ENCODE data around the gene MYZAP. TPM values are rescaled to one million over a fixed set of nuclear protein-coding genes. Genes with fewer than 3 reads are reported as not detected.

Gene MYZAP
- total and polyA plus RNA-seq, 2 of the 4 experiments (the other 2 are of a cell fraction) = not detected

- H3K27me3 ChIP-seq (ENCODE audit: control insufficient read depth, insufficient read depth, low read length) = peaks cover 10% of the 10 kb centered on the region
- in situ Hi-C loops (cut with MboI; ENCODE audit: low sequenced_read_pairs) (no loop called here), intact Hi-C loops (cut with micrococcal nuclease) (no loop called here), dilution Hi-C loops (cut with HindIII; ENCODE audit: low sequenced_read_pairs, unreplicated experiment) (no loop called here)
- H2BK5ac ChIP-seq (ENCODE audit: low read depth, low read length, poor library complexity, severe bottlenecking) = no peak overlapping the region
- H3K23ac ChIP-seq (ENCODE audit: low read depth, low read length) = no peak overlapping the region
- no peak overlapping the region for H4K5ac ChIP-seq (ENCODE audit: low read depth, low read length)
- TF ChIP-seq FOS (IDR thresholded peaks at IDR 0.05; ENCODE audit: low read depth, low read length) (no peak), MXI1 (IDR thresholded peaks at IDR 0.05; ENCODE audit: borderline replicate concordance, low read depth, low read length) (no peak), NFE2L2 (IDR thresholded peaks at IDR 0.05; ENCODE audit: low read depth, low read length) (no peak), RAD21 (IDR thresholded peaks at IDR 0.05; ENCODE audit: low read length) (no peak), POLR2A (IDR thresholded peaks at IDR 0.05; ENCODE audit: low read depth, low read length) (no peak)
- TF ChIP-seq, protein P1, sequence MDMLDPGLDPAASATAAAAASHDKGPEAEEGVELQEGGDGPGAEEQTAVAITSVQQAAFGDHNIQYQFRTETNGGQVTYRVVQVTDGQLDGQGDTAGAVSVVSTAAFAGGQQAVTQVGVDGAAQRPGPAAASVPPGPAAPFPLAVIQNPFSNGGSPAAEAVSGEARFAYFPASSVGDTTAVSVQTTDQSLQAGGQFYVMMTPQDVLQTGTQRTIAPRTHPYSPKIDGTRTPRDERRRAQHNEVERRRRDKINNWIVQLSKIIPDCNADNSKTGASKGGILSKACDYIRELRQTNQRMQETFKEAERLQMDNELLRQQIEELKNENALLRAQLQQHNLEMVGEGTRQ (IDR thresholded peaks at IDR 0.05; ENCODE audit: low read depth, low read length) = no peak
- H3K4me3 ChIP-seq (ENCODE audit: insufficient read depth, low read depth, low read length) = no peak overlapping the region
- H2BK120ac ChIP-seq (ENCODE audit: low read depth, low read length) = no peak overlapping the region
- no peak overlapping the region for H2BK20ac ChIP-seq (ENCODE audit: low read depth, low read length)
- no peak overlapping the region for H3K9ac ChIP-seq (ENCODE audit: low read depth, low read length)
- H3K9me1 ChIP-seq (ENCODE audit: insufficient read depth, low read length) = no peaks in the 10 kb centered on the region
- H3K18ac ChIP-seq (ENCODE audit: low read depth, low read length) = no peak overlapping the region
- no peak overlapping the region for H3K4ac ChIP-seq (ENCODE audit: low read depth, low read length)
- no peak overlapping the region for H2BK15ac ChIP-seq (ENCODE audit: low read depth, low read length)
- H3K79me1 ChIP-seq (ENCODE audit: low read depth in 1 of 2, low read length in 2 of 2) = no peaks in the 10 kb centered on the region
- no peak overlapping the region for H3K27ac ChIP-seq (ENCODE audit: insufficient read depth, low read length)
- H2AK9ac ChIP-seq (replicated peaks; ENCODE audit: low read depth, low read length, poor library complexity) = no peak overlapping the region
- H4K91ac ChIP-seq (ENCODE audit: insufficient read depth, low read depth, low read length) = no peak overlapping the region
- CTCF ChIA-PET = no interaction called here
- H3K14ac ChIP-seq (replicated peaks; ENCODE audit: low read depth, low read length) = no peak overlapping the region
- ATAC-seq (ENCODE audit: low read depth) (no peak), DNase-seq (no peak)
- no CpG with 5 or more reads among the region's 5 CpGs for WGBS, 2 experiments (ENCODE audit: extremely low coverage in 2 of 2, insufficient read length in 1 of 2)
- POLR2A ChIA-PET (ENCODE audit: unreplicated experiment) = no interaction called here
- H3K9me3 ChIP-seq (ENCODE audit: control insufficient read depth, insufficient read depth, low read length) = no peaks in the 10 kb centered on the region
- BruUV-seq (replicated peaks) = no TSS peak
- H3K4me2 ChIP-seq (ENCODE audit: low read depth, low read length) = no peak overlapping the region
- no peaks in the 10 kb centered on the region for H3K4me1 ChIP-seq (ENCODE audit: control insufficient read depth, insufficient read depth, low read length)
- H2AK5ac ChIP-seq (ENCODE audit: low read depth, low read length) = no peak overlapping the region
- no peak overlapping the region for H2AFZ ChIP-seq (replicated peaks; ENCODE audit: low read length, poor library complexity)
- H3K56ac ChIP-seq (ENCODE audit: extremely low read depth, insufficient read depth, low read length) = no peak overlapping the region
- no peaks in the 10 kb centered on the region for H4K20me1 ChIP-seq (ENCODE audit: insufficient read depth, low read length)
- no peak overlapping the region for H4K8ac ChIP-seq (ENCODE audit: low read depth in 2 of 2, low read length in 2 of 2)
- no peaks in the 10 kb centered on the region for H3K36me3 ChIP-seq (ENCODE audit: control insufficient read depth, insufficient read depth, low read length)
These were observed 16.3 kb upstream of the MYZAP start for GRCh38 chr15:57575363-57575762.
